GM23248 (cell line): ENCODE measurements around the gene TOR2A. TPM values are rescaled to one million over a fixed set of nuclear protein-coding genes. Genes with fewer than 3 reads are reported as not detected.
A peak's percentile ranks its signal among the peaks of the same experiment; 100 is the strongest.

Experiments
- DNase-seq: peaks from one replicate; pipeline ENCODE4 v3.0.0-alpha.2; 2015
- H2AFZ ChIP-seq: fragments of 200-600 bp; sonication (generic); 2 replicates; pipeline ENCODE4 v1.6.1; 2016; ENCODE audit warnings: antibody characterized with exemption
- H3F3A ChIP-seq: fragments of 200-600 bp; sonication (generic); 2 replicates; pipeline ENCODE4 v1.6.1; 2016; ENCODE audit warnings: mild to moderate bottlenecking, antibody characterized with exemption, mixed run types; ENCODE audit not compliant: insufficient read depth
- H3K27ac ChIP-seq: fragments of 200-600 bp; sonication (generic); 2 replicates; pipeline ENCODE4 v1.5.1; 2016; ENCODE audit warnings: mild to moderate bottlenecking
- H3K27me3 ChIP-seq: fragments of 200-600 bp; sonication (generic); replicated peaks from 2 replicates; pipeline ENCODE4 v1.6.1; 2016; ENCODE audit warnings: mild to moderate bottlenecking; ENCODE audit not compliant: insufficient read depth
- H3K36me3 ChIP-seq: fragments of 200-600 bp; sonication (generic); 2 replicates; pipeline ENCODE4 v1.6.1; 2016; ENCODE audit warnings: low read depth, mild to moderate bottlenecking
- H3K4me1 ChIP-seq: fragments of 200-600 bp; sonication (generic); 2 replicates; pipeline ENCODE4 v1.6.1; 2016; ENCODE audit warnings: mild to moderate bottlenecking; ENCODE audit not compliant: insufficient read depth
- H3K4me2 ChIP-seq: fragments of 200-600 bp; sonication (generic); one replicate; pipeline ENCODE4 v1.6.1; 2016; ENCODE audit warnings: mild to moderate bottlenecking; ENCODE audit not compliant: unreplicated experiment
- H3K4me3 ChIP-seq: fragments of 200-600 bp; sonication (generic); 2 replicates; pipeline ENCODE4 v1.5.1; 2016; ENCODE audit warnings: mild to moderate bottlenecking
- H3K79me2 ChIP-seq: fragments of 200-600 bp; sonication (generic); 2 replicates; pipeline ENCODE4 v1.6.1; 2016; ENCODE audit warnings: mild to moderate bottlenecking; ENCODE audit not compliant: insufficient read depth
- H3K9ac ChIP-seq: fragments of 200-600 bp; sonication (generic); 2 replicates; pipeline ENCODE4 v1.6.1; 2016; ENCODE audit warnings: mild to moderate bottlenecking
- H3K9me2 ChIP-seq: fragments of 200-600 bp; sonication (generic); 2 replicates; pipeline ENCODE4 v1.6.1; 2016; ENCODE audit warnings: mixed run types, mild to moderate bottlenecking, moderate library complexity; ENCODE audit not compliant: insufficient read depth
- H3K9me3 ChIP-seq: fragments of 200-600 bp; sonication (generic); one replicate; pipeline ENCODE4 v1.6.1; 2017; ENCODE audit warnings: low read depth
- H4K20me1 ChIP-seq: fragments of 200-600 bp; sonication (generic); 2 replicates; pipeline ENCODE4 v1.6.0; 2016; ENCODE audit not compliant: insufficient read depth
- EZH2 ChIP-seq: fragments of 200-600 bp; sonication (generic); IDR thresholded peaks from 2 replicates; pipeline ENCODE4 v1.6.1; 2018; ENCODE audit warnings: antibody characterized with exemption, mild to moderate bottlenecking; ENCODE audit not compliant: insufficient read depth, poor library complexity, severe bottlenecking
- EZH2phosphoT487 ChIP-seq: fragments of 200-600 bp; sonication (generic); IDR thresholded peaks from 2 replicates; pipeline ENCODE4 v1.6.1; 2018; ENCODE audit warnings: antibody characterized with exemption, moderate library complexity, mild to moderate bottlenecking, low read depth; ENCODE audit not compliant: insufficient read depth
- WGBS, 2 experiments: methylation state at CpG; one replicate each; pipeline ENCODE4 v1.1.6; 2015 to 2017; ENCODE audit warnings: low lambda C conversion rate in 2 of 2, low coverage in 1 of 2; ENCODE audit errors: missing lambda C conversion rate in 2 of 2; 5-methylcytosine and 5-hydroxymethylcytosine counted together
- in situ Hi-C: fragments of 300-500 bp; cut with MboI; formaldehyde crosslinking; loops from 2 replicates; pipeline ENCODE4 v1.15.0; 2020
- polyA plus RNA-seq: library from polyadenylated mRNA; unstranded; fragments of >200 nt; fragmentation: Nextera tagmentation; extraction: Ambion mirVana; gene quantifications from 2 replicates; pipeline ENCODE4 v1.2.1, GENCODE V29; 2016
- total RNA-seq: library from RNA; depleted of rRNA; stranded (reverse); fragments of >200 nt; shearing (Covaris generic); gene quantifications from 2 replicates; pipeline ENCODE4 v1.2.3, GENCODE V29; 2014; rRNA removed

The TOR2A gene
- total and polyA plus RNA-seq, 2 experiments from 2014 or later: 9.0 to 9.2 TPM

DNA sequence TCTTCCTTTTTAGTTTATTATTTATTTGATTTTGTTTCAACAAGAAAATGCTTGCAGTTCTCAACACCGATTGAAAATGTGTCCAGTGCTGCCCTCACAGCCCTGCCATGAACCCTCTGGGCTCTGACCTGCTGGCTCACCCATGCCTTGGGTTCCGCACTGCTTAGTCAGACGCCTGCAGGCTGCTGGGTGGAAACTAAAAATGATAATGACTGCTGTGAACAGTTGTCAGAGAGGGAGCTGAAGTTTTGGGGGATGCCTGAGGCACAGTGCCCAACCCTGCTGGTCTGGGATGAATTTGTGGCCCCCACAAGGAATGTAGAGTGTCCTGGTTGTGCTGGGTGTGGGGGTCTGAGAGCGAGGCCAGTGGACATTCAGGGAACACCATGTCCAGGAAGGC is 50.5 kb downstream of the TOR2A start:
- no peak overlapping the region for H3K4me3 ChIP-seq
- peaks cover 11% of the 10 kb centered on the region for H3K4me1 ChIP-seq
- H3K27ac ChIP-seq: peak overlapping the region; percentile 87
- no peaks in the 10 kb centered on the region for H3K9me3 ChIP-seq
- H4K20me1 ChIP-seq: no peaks in the 10 kb centered on the region
- no peaks in the 10 kb centered on the region for H3K79me2 ChIP-seq
- peaks cover 15% of the 10 kb centered on the region; the same call in 1 of the 2 replicates for H3F3A ChIP-seq
- H3K27me3 ChIP-seq: no peaks in the 10 kb centered on the region
- WGBS, 2 experiments: 56 to 58% methylated on average over 4 of the region's 4 CpGs
- TF ChIP-seq EZH2 (no peak), EZH2phosphoT487 (no peak)
- in situ Hi-C loops: no loop called here
- no peak overlapping the region for H2AFZ ChIP-seq
- H3K9me2 ChIP-seq: no peaks in the 10 kb centered on the region
- peak; percentile 85 for DNase-seq
- H3K9ac ChIP-seq: peak overlapping the region; percentile 58
- peak overlapping the region; percentile 28 for H3K4me2 ChIP-seq
- H3K36me3 ChIP-seq: peaks cover 9% of the 10 kb centered on the region; the same call in 1 of the 2 replicates

DNA sequence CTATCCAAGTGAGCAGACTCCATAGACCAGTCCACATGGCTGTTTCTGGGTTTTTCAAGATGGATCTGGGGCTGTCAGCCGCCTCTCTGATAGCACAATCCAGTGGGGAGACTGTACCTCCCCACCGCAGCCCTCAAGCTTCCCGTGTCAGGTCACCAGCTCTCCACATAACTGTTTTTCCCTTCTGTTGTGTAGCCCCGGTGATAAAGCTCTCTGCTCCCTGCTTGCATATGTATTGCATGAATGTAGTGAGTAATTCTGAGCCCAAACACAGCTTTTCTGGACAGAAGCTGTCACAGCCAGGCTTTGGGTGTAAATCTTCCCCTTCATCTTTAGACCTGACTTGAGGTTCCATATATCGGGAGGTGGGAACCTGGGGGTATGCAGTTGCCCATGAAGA is 51.4 kb downstream of the TOR2A start:
- peak overlapping the region; percentile 66 for H3K9ac ChIP-seq
- H3K79me2 ChIP-seq: no peaks in the 10 kb centered on the region
- peak; percentile 85 for DNase-seq
- H3F3A ChIP-seq: peaks cover 15% of the 10 kb centered on the region; the same call in 1 of the 2 replicates
- in situ Hi-C loops: no loop called here
- peaks cover 11% of the 10 kb centered on the region for H3K4me1 ChIP-seq
- peak overlapping the region; percentile 28 for H3K4me2 ChIP-seq
- no peaks in the 10 kb centered on the region for H4K20me1 ChIP-seq
- H3K9me2 ChIP-seq: no peaks in the 10 kb centered on the region
- WGBS, 2 experiments: 85 to 87% methylated on average over 5 of the region's 5 CpGs
- H3K27ac ChIP-seq: peak overlapping the region; percentile 87
- H3K4me3 ChIP-seq: no peak overlapping the region
- peaks cover 14% of the 10 kb centered on the region; the same call in 1 of the 2 replicates for H3K36me3 ChIP-seq
- no peak overlapping the region for H2AFZ ChIP-seq
- TF ChIP-seq EZH2phosphoT487: no peak
- no peak for TF ChIP-seq EZH2
- no peaks in the 10 kb centered on the region for H3K9me3 ChIP-seq
- no peaks in the 10 kb centered on the region for H3K27me3 ChIP-seq

DNA sequence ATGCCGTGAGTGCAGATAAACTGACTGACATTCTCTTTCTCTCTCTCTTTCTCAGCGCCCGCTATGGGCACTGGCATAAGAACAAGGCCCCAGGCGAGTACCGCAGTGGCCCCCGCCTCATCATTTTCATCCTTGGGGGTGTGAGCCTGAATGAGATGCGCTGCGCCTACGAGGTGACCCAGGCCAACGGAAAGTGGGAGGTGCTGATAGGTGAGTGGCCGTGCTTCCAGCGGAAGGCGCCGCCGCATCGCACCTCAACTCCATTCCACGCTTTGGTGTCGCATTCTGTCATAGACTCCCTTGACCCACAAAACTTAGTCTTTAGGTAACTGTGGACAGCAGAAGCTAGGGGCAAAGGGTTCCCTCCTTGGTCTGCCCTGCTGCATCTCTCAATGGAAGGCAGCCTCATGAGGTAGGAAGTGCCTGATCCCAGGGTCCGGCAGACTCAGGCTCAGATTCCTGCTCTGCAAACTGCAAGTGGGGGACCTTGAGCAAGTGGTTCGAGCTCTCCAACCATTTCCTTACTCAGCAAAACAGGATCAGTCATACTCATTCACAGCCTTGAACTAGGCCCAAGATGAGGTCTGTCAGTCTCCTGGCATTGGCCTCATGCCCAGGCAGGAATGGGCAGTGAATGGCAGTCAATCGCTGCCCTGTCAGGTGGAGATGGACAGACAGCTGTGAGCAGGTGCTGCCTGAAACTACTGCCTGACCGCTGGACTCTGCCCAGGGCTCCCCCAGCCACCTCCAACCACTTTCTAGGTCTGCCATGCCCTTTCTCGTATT is 52.5 kb downstream of the TOR2A start:
- no peaks in the 10 kb centered on the region for H3K9me2 ChIP-seq
- DNase-seq: no peak
- in situ Hi-C loops: no loop called here
- no peaks in the 10 kb centered on the region for H4K20me1 ChIP-seq
- H3K4me3 ChIP-seq: no peak overlapping the region
- H3K27ac ChIP-seq: peak overlapping the region; percentile 87; the same call in 1 of the 2 replicates
- H2AFZ ChIP-seq: no peak overlapping the region
- H3K79me2 ChIP-seq: no peaks in the 10 kb centered on the region
- H3F3A ChIP-seq: peaks cover 15% of the 10 kb centered on the region; the same call in 1 of the 2 replicates
- TF ChIP-seq EZH2 (no peak), EZH2phosphoT487 (no peak)
- no peak overlapping the region for H3K4me2 ChIP-seq
- H3K9ac ChIP-seq: no peak overlapping the region
- peaks cover 14% of the 10 kb centered on the region; the same call in 1 of the 2 replicates for H3K36me3 ChIP-seq
- no peaks in the 10 kb centered on the region for H3K9me3 ChIP-seq
- WGBS, 2 experiments: 96% methylated on average over 23 of the region's 23 CpGs
- peaks cover 11% of the 10 kb centered on the region for H3K4me1 ChIP-seq
- H3K27me3 ChIP-seq: no peaks in the 10 kb centered on the region

Other genes with a start within 250 kb of the TOR2A start
- 28.5 and 61.8 TPM in 2 replicates for gene STXBP1, start 123.0 kb downstream of the TOR2A start, total RNA-seq
- gene STXBP1, start 123.0 kb downstream of the TOR2A start, polyA plus RNA-seq: 42.3 and 43.7 TPM in 2 replicates
- gene CFAP157, start 28.3 kb downstream of the TOR2A start, total RNA-seq: not detected in 2 replicates
- gene CFAP157, start 28.3 kb downstream of the TOR2A start, polyA plus RNA-seq: 0.43 and 0.55 TPM in 2 replicates
- 23.1 and 33.1 TPM in 2 replicates for gene PTRH1, start 19.6 kb downstream of the TOR2A start, total RNA-seq
- gene PTRH1, start 19.6 kb downstream of the TOR2A start, polyA plus RNA-seq: 34.3 and 40.3 TPM in 2 replicates
- not detected in 2 replicates for gene TTC16, start 19.2 kb downstream of the TOR2A start, total RNA-seq
- gene TTC16, start 19.2 kb downstream of the TOR2A start, polyA plus RNA-seq: 0.05 and 0.06 TPM in 2 replicates
- not detected in 2 replicates for gene SH2D3C, start 43.4 kb upstream of the TOR2A start, total RNA-seq
- gene SH2D3C, start 43.4 kb upstream of the TOR2A start, polyA plus RNA-seq: not detected in 2 replicates
- 43.7 and 59.8 TPM in 2 replicates for gene CDK9, start 50.7 kb upstream of the TOR2A start, total RNA-seq
- gene CDK9, start 50.7 kb upstream of the TOR2A start, polyA plus RNA-seq: 58.9 and 59.7 TPM in 2 replicates
- gene FPGS, start 67.6 kb upstream of the TOR2A start, total RNA-seq: 67.7 and 80.4 TPM in 2 replicates
- gene FPGS, start 67.6 kb upstream of the TOR2A start, polyA plus RNA-seq: 60.2 and 71.4 TPM in 2 replicates
- gene ENG, start 119.4 kb upstream of the TOR2A start, total RNA-seq: 54.5 and 57.4 TPM in 2 replicates
- gene ENG, start 119.4 kb upstream of the TOR2A start, polyA plus RNA-seq: 226 and 232 TPM in 2 replicates
- gene AK1, start 142.4 kb upstream of the TOR2A start, total RNA-seq: 51.8 and 52.9 TPM in 2 replicates
- 157 and 159 TPM in 2 replicates for gene AK1, start 142.4 kb upstream of the TOR2A start, polyA plus RNA-seq
- gene ST6GALNAC6, start 164.3 kb upstream of the TOR2A start, total RNA-seq: 78.8 and 88.0 TPM in 2 replicates
- gene ST6GALNAC6, start 164.3 kb upstream of the TOR2A start, polyA plus RNA-seq: 81.1 and 82.0 TPM in 2 replicates
- gene ST6GALNAC4, start 181.7 kb upstream of the TOR2A start, total RNA-seq: 45.5 and 61.0 TPM in 2 replicates
- gene ST6GALNAC4, start 181.7 kb upstream of the TOR2A start, polyA plus RNA-seq: 33.7 and 40.1 TPM in 2 replicates
- 5.5 and 16.6 TPM in 2 replicates for gene PIP5KL1, start 195.5 kb upstream of the TOR2A start, total RNA-seq
- gene PIP5KL1, start 195.5 kb upstream of the TOR2A start, polyA plus RNA-seq: 8.8 and 9.4 TPM in 2 replicates
- gene DPM2, start 202.6 kb upstream of the TOR2A start, total RNA-seq: 27.0 and 33.3 TPM in 2 replicates
- 62.8 and 66.5 TPM in 2 replicates for gene DPM2, start 202.6 kb upstream of the TOR2A start, polyA plus RNA-seq
- gene EEIG1, start 245.7 kb upstream of the TOR2A start, total RNA-seq: 6.1 and 29.6 TPM in 2 replicates
- gene EEIG1, start 245.7 kb upstream of the TOR2A start, polyA plus RNA-seq: 8.9 and 9.3 TPM in 2 replicates